GM19239 (cell line): ENCODE results near the gene COX19.
"Not testable (repeated sequence)": the region's sequence is repeated elsewhere in the genome, so short reads cannot be mapped to it uniquely, and the experiment has no call there.

Source experiments
- DNase-seq: peaks from one replicate; pipeline ENCODE4 v3.0.0; 2011; ENCODE audit warnings: low spot score; ENCODE audit not compliant: insufficient read length
- FAIRE-seq: peaks from 2 replicates; lab custom pipeline; 2011; peaks lifted over from hg19 to GRCh38; lab: Jason Lieb, UNC

Gene COX19

GRCh38 chr7:963236-964078 is 11.9 kb downstream of the COX19 start:
- no peak for FAIRE-seq
- DNase-seq = no peak

- no peak for FAIRE-seq
- no peak for DNase-seq
These were observed 12.8 kb downstream of the COX19 start for GRCh38 chr7:962401-963081.

GRCh38 chr7:961546-962400 is 13.6 kb downstream of the COX19 start:
- FAIRE-seq (no peak), DNase-seq (no peak)

GRCh38 chr7:960972-961371 is 14.4 kb downstream of the COX19 start:
- not testable (repeated sequence) for DNase-seq, FAIRE-seq

GRCh38 chr7:960269-960871 is 15.0 kb downstream of the COX19 start:
- DNase-seq (no peak), FAIRE-seq (no peak)

GRCh38 chr7:959740-960139 is 15.6 kb downstream of the COX19 start:
- FAIRE-seq, DNase-seq: not testable (repeated sequence)

GRCh38 chr7:959271-959670 is 16.1 kb downstream of the COX19 start:
- FAIRE-seq (no peak), DNase-seq (no peak)

- DNase-seq (no peak), FAIRE-seq (no peak)
These were observed 16.8 kb downstream of the COX19 start for GRCh38 chr7:958221-959200.

- DNase-seq (no peak), FAIRE-seq (no peak)
These were observed 17.7 kb downstream of the COX19 start for GRCh38 chr7:957418-958220.

- no peak for FAIRE-seq
- no peak for DNase-seq
These were observed 19.3 kb downstream of the COX19 start for GRCh38 chr7:956031-956430.

GRCh38 chr7:954330-955238 is 20.8 kb downstream of the COX19 start, which contains the start of gene ADAP1:
Gene ADAP1, minus strand, starts transcription at chr7:954680. Its CDS starts 203 bp downstream, at chr7:954477.
- FAIRE-seq = no peak

GRCh38 chr7:953547-954327 is 21.6 kb downstream of the COX19 start:
- FAIRE-seq (no peak), DNase-seq (no peak)

More at GRCh38 chr7:954330-955238, 20.8 kb downstream of the COX19 start, which contains the start of gene ADAP1:
- DNase-seq = peak; percentile 83

- DNase-seq (no peak), FAIRE-seq (no peak)
These were observed 22.6 kb downstream of the COX19 start for GRCh38 chr7:952548-953441.

- FAIRE-seq = no peak
These were observed 23.3 kb downstream of the COX19 start for GRCh38 chr7:951881-952547.

More at GRCh38 chr7:951881-952547, 23.3 kb downstream of the COX19 start:
- DNase-seq = no peak
